Measurements from ENCODE around the gene CD22. TPM values are rescaled to one million over a fixed set of nuclear protein-coding genes. Genes with fewer than 3 reads are reported as not detected.

The CD22 gene
- 0.26 TPM in 1 of 2 replicates, not detected in the other for total RNA-seq

GRCh38 chr19:35328851-35329285 lies at the start of gene CD22:
Gene CD22, plus strand, starts transcription at chr19:35329187. Its CDS starts 2,854 bp downstream, at chr19:35332041.

DNA sequence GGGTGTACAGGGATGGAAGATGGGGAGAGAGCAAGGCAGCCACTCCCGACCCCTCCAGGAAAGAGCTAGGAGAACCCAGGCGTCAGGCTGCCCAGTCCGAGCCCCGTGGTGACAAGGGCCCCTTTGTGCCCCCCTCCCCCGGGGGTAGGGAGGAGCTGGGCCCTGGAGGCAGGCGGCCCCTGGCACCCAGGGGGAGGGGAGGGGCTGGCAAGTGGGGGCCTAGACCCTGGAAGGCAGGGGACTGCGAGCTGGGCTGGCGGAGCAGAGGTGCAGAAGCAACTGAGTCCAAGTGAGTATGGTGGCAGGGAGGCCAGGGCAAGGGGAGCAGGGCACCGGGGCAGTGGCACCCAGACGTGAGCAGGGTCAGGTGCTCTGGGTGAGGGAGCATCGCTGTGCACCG lies 37.1 kb upstream of the CD22 start, which contains the start of gene MAG:
TSS of gene MAG (plus strand) at position 246 of the 400 bp plus-strand sequence. CDS start 3,248 bp downstream, outside the sequence.

GRCh38 chr19:35347171-35347929 lies 18.4 kb downstream of the CD22 start, which contains the start of gene FFAR1:
Gene FFAR1, plus strand, starts transcription at chr19:35347902. Its CDS starts 3,650 bp downstream, at chr19:35351552.

DNA sequence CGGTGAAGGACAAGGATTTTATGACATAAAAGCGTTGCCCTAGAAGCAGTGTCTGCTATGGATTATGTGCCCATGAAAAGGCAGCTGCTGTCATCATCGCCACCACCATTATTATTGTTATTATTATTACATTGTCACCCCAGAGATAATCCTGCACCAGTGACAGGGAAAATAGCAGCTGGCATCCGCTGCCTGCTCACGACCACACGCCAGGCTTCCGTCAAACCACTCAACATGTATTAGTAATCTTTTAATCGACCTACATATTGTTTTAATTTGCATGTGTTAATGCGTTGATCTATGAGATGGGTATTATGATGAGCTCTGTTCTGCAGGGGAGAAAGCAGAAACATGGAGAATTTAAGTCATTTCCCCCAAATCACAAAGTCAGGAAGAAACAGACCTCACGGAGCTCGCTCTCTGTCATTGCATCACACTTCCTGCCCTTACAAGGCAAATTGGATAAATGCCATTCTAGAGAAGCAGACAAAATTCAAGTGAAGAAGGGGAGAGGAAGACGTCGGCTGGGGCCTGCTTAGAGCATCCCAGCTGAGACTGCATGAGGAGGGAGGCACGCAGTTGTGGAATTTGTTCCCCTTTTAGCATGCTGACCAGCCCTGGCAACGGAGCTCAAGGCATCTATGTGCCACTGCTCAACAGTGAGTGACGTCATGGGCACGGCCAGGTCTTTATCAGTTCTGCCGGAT lies 29.0 kb downstream of the CD22 start, which contains the start of gene FFAR3:
TSS of gene FFAR3 (plus strand) at position 594 of the 707 bp plus-strand sequence. CDS start 431 bp downstream, outside the sequence.

GRCh38 chr19:35370722-35371121 lies 41.7 kb downstream of the CD22 start, which contains the start of gene GPR42:
Gene GPR42, plus strand, starts transcription at chr19:35371068. Its CDS starts 292 bp downstream, at chr19:35371360.

Other genes with a start within 250 kb of the CD22 start
- not detected in 2 replicates for gene FXYD3, start 213.4 kb upstream of the CD22 start, total RNA-seq
- 0.23 and 0.26 TPM in 2 replicates for gene LGI4, start 194.1 kb upstream of the CD22 start, total RNA-seq
- gene FXYD1, start 190.4 kb upstream of the CD22 start, total RNA-seq: 8.5 and 18.8 TPM in 2 replicates
- not detected in 2 replicates for gene FXYD7, start 185.9 kb upstream of the CD22 start, total RNA-seq
- gene FXYD5, start 174.5 kb upstream of the CD22 start, total RNA-seq: 118 and 128 TPM in 2 replicates
- gene FAM187B, start 100.4 kb upstream of the CD22 start, total RNA-seq: not detected in 2 replicates
- gene LSR, start 80.2 kb upstream of the CD22 start, total RNA-seq: 2.0 TPM in 1 of 2 replicates, not detected in the other
- 67.1 and 76.7 TPM in 2 replicates for gene USF2, start 60.2 kb upstream of the CD22 start, total RNA-seq
- gene HAMP, start 46.7 kb upstream of the CD22 start, total RNA-seq: not detected in 2 replicates
- gene MAG, start 37.0 kb upstream of the CD22 start, total RNA-seq: 0.82 and 0.94 TPM in 2 replicates
- gene FFAR1, start 18.7 kb downstream of the CD22 start, total RNA-seq: not detected in 2 replicates
- 0.12 and 0.26 TPM in 2 replicates for gene FFAR3, start 29.3 kb downstream of the CD22 start, total RNA-seq
- not detected in 2 replicates for gene GPR42, start 41.9 kb downstream of the CD22 start, total RNA-seq
- gene FFAR2, start 119.1 kb downstream of the CD22 start, total RNA-seq: not detected in 2 replicates
- gene KRTDAP, start 161.3 kb downstream of the CD22 start, total RNA-seq: not detected in 2 replicates
- 22.8 and 37.0 TPM in 2 replicates for gene DMKN, start 184.5 kb downstream of the CD22 start, total RNA-seq
- gene SBSN, start 199.1 kb downstream of the CD22 start, total RNA-seq: 0.82 and 11.0 TPM in 2 replicates
- not detected in 2 replicates for gene GAPDHS, start 204.3 kb downstream of the CD22 start, total RNA-seq
- gene TMEM147, start 216.4 kb downstream of the CD22 start, total RNA-seq: 106 and 108 TPM in 2 replicates
- not detected in 2 replicates for gene ATP4A, start 234.5 kb downstream of the CD22 start, total RNA-seq

All from pericardium fibroblast (primary cell).